ENCODE measurements around the gene WDFY2.

Gene WDFY2

GRCh38 chr13:51793570-51794271 is 209.5 kb downstream of the WDFY2 start:
- in situ Hi-C loops (cut with HindIII; ENCODE audit: low pct_unique_long_range_greater_than_20kb, low sequenced_read_pairs): no loop called here
- no peak for TF ChIP-seq JUND (IDR thresholded peaks at IDR 0.05; ENCODE audit: low read depth)
- DNase-seq (ENCODE audit: low read depth in 1 of 2, low spot score in 1 of 2): no peak

GRCh38 chr13:51794964-51795363 is 210.7 kb downstream of the WDFY2 start:
- TF ChIP-seq JUND (IDR thresholded peaks at IDR 0.05; ENCODE audit: low read depth): no peak
- in situ Hi-C loops (cut with HindIII; ENCODE audit: low pct_unique_long_range_greater_than_20kb, low sequenced_read_pairs): no loop called here
- DNase-seq (ENCODE audit: low read depth in 1 of 2, low spot score in 1 of 2): no peak

- in situ Hi-C loops (cut with HindIII; ENCODE audit: low pct_unique_long_range_greater_than_20kb, low sequenced_read_pairs): no loop called here
Measured at GRCh38 chr13:51795419-51795818, 211.2 kb downstream of the WDFY2 start.

GRCh38 chr13:51796546-51796945 is 212.3 kb downstream of the WDFY2 start:
- in situ Hi-C loops (cut with HindIII; ENCODE audit: low pct_unique_long_range_greater_than_20kb, low sequenced_read_pairs): no loop called here
- TF ChIP-seq JUND (IDR thresholded peaks at IDR 0.05; ENCODE audit: low read depth): no peak
- no peak for DNase-seq (ENCODE audit: low read depth in 1 of 2, low spot score in 1 of 2)

More at GRCh38 chr13:51795419-51795818, 211.2 kb downstream of the WDFY2 start:
- DNase-seq (ENCODE audit: low read depth in 1 of 2, low spot score in 1 of 2): no peak
- no peak for TF ChIP-seq JUND (IDR thresholded peaks at IDR 0.05; ENCODE audit: low read depth)

DNA sequence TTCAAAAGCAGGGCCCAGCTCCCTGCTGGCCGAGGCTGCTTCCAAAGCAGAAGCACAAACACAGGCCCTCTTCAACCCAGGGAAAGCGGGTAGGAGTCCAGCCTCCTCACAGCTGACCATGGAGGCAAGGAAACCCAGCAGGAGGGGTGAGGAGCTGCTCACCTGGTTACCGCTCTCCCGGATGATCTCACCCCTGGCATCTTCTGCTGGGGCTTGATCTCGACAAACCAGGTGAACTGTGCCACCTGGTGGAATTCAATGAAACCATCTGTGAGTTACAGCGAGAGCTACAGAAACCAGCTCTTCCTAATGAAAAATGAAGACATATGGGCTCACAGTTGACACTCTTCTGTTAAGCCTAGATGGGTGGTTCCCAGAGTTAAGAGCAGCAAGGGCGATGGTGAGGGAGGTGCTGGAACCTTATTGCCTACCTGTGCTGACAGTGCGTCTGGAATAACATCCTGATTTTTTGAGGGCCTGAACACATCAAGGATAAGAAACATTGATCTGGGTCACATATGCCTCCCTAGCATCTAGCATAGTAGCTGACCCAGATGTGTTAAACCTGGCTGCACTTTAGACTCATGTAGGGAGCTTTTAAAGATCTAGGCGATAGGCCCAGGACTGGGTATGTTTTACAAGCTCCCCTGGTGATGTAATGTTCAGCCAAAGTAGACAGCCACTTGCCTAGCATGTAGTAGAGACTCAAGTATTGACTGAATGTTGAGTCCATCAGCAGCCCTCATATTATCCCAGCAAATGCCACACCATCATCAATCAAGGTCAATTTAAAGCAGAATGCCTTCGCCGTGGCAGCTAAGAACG is 213.6 kb downstream of the WDFY2 start:
- in situ Hi-C loops (cut with HindIII; ENCODE audit: low pct_unique_long_range_greater_than_20kb, low sequenced_read_pairs): no loop called here
- DNase-seq (ENCODE audit: low read depth in 1 of 2, low spot score in 1 of 2): peak; percentile 50 to 85
- no peak for TF ChIP-seq JUND (IDR thresholded peaks at IDR 0.05; ENCODE audit: low read depth)

GRCh38 chr13:51799261-51799660 is 215.0 kb downstream of the WDFY2 start:
- TF ChIP-seq JUND (IDR thresholded peaks at IDR 0.05; ENCODE audit: low read depth): no peak
- no peak for DNase-seq (ENCODE audit: low read depth in 1 of 2, low spot score in 1 of 2)
- in situ Hi-C loops (cut with HindIII; ENCODE audit: low pct_unique_long_range_greater_than_20kb, low sequenced_read_pairs): no loop called here

DNA sequence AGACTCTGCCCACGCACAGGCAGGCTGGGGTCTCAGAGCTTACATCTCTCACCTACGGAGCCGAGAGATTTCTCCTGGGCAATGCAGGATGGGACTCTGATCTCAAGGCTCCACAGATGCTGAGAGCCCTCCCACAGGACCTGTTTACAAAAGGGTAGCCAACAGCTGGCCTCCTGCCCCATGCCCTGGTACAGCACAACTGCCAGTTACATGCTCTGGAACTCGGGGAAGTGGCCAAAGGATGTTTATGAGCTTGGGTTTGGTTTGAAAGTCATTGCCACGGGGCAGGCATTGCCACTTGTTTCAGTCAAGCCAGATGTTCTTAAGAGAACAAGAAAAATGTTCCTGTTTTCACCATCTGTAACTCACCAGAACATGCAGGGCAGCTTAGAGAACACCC is 216.2 kb downstream of the WDFY2 start:
- no peak for TF ChIP-seq JUND (IDR thresholded peaks at IDR 0.05; ENCODE audit: low read depth)
- DNase-seq (ENCODE audit: low read depth in 1 of 2, low spot score in 1 of 2): no peak
- in situ Hi-C loops (cut with HindIII; ENCODE audit: low pct_unique_long_range_greater_than_20kb, low sequenced_read_pairs): no loop called here

DNA sequence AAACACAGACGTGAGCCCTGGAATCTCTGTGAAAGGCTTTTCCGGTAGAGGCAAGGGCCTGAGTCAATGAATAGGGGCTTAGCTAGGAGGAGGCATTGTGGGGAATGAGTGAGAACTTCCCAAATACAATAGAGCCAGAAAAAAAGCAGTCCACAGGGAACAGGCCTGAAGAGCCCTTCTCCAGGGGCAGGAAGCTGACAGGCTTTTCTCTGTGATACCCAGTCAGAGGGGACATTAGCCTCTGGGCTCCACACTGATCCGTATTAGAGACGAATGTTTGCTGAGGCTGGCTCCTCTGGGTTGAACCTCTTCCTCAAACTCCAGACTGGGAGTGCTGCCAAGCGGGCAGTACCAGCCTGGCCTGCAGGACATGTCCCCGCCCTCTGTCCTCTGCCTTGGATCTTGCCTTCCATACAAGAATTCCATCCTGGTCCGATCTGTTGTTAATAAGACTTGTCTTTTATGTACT is 217.4 kb downstream of the WDFY2 start:
- in situ Hi-C loops (cut with HindIII; ENCODE audit: low pct_unique_long_range_greater_than_20kb, low sequenced_read_pairs): no loop called here
- DNase-seq (ENCODE audit: low read depth in 1 of 2, low spot score in 1 of 2): peak; percentile 26 to 76
- TF ChIP-seq JUND (IDR thresholded peaks at IDR 0.05; ENCODE audit: low read depth): no peak

GRCh38 chr13:51802631-51803418 is 218.6 kb downstream of the WDFY2 start:
- DNase-seq (ENCODE audit: low read depth in 1 of 2, low spot score in 1 of 2): no peak
- no peak for TF ChIP-seq JUND (IDR thresholded peaks at IDR 0.05; ENCODE audit: low read depth)
- in situ Hi-C loops (cut with HindIII; ENCODE audit: low pct_unique_long_range_greater_than_20kb, low sequenced_read_pairs): no loop called here

GRCh38 chr13:51803422-51804294 is 219.4 kb downstream of the WDFY2 start, which contains the start of gene DHRS12:
DHRS12 (minus strand) TSS chr13:51804163; CDS start chr13:51799659, 4,504 bp downstream.
- in situ Hi-C loops (cut with HindIII; ENCODE audit: low pct_unique_long_range_greater_than_20kb, low sequenced_read_pairs): no loop called here

GRCh38 chr13:51804295-51805172 is 220.3 kb downstream of the WDFY2 start:
- in situ Hi-C loops (cut with HindIII; ENCODE audit: low pct_unique_long_range_greater_than_20kb, low sequenced_read_pairs): no loop called here
- TF ChIP-seq JUND (IDR thresholded peaks at IDR 0.05; ENCODE audit: low read depth): no peak
- no peak for DNase-seq (ENCODE audit: low read depth in 1 of 2, low spot score in 1 of 2)

More at GRCh38 chr13:51803422-51804294, 219.4 kb downstream of the WDFY2 start, which contains the start of gene DHRS12:
- no peak for TF ChIP-seq JUND (IDR thresholded peaks at IDR 0.05; ENCODE audit: low read depth)
- DNase-seq (ENCODE audit: low read depth in 1 of 2, low spot score in 1 of 2): peak; percentile 77 to 87

Data from T47D (cell line).